WTC11 (cell line): ENCODE results near the gene IFNAR1. TPM values are rescaled to one million over a fixed set of nuclear protein-coding genes. Genes with fewer than 3 reads are reported as not detected.
"Not testable (repeated sequence)": the region's sequence is repeated elsewhere in the genome, so short reads cannot be mapped to it uniquely, and the experiment has no call there.

Experiments used
- ATAC-seq: fragments of 200-7000 bp; cut with Tn5 transposase; 2 replicates; pipeline ENCODE4 v1.10.0; 2021; ENCODE audit warnings: mild to moderate bottlenecking, moderate library complexity
- CTCF ChIA-PET: fragments of 300-600 bp; sonication (Branson Sonifier 250); formaldehyde crosslinking; loops from one replicate; lab custom pipeline; 2021; ENCODE audit warnings: antibody characterized with exemption; lab: Charles Lee
- POLR2A ChIA-PET: fragments of 350-600 bp; sonication (Branson Sonifier 250); formaldehyde crosslinking; loops from one replicate; lab custom pipeline; 2021; ENCODE audit warnings: antibody characterized with exemption; lab: Charles Lee
- DNase-seq: peaks from one replicate; pipeline ENCODE4 v3.0.0; 2021; ENCODE audit warnings: low spot score
- H3K27ac Mint-ChIP-seq: 2 replicates; pipeline ENCODE4 v1.8.0; 2021; ENCODE audit warnings: mixed read lengths
- H3K27me3 Mint-ChIP-seq: 2 replicates; pipeline ENCODE4 v1.8.0; 2021; ENCODE audit warnings: low read depth, mild to moderate bottlenecking, moderate library complexity, mixed read lengths
- H3K36me3 Mint-ChIP-seq: 2 replicates; pipeline ENCODE4 v1.8.0; 2021; ENCODE audit warnings: mixed read lengths
- H3K4me1 Mint-ChIP-seq: 2 replicates; pipeline ENCODE4 v1.8.0; 2022; ENCODE audit warnings: mixed read lengths
- H3K4me3 Mint-ChIP-seq: 2 replicates; pipeline ENCODE4 v1.8.0; 2021; ENCODE audit warnings: mild to moderate bottlenecking, moderate library complexity, mixed read lengths
- H3K9me3 Mint-ChIP-seq: 2 replicates; pipeline ENCODE4 v1.8.0; 2021; ENCODE audit warnings: mixed read lengths
- EMX1 ChIP-seq: fragments of 250-450 bp; sonication (Bioruptor Pico); IDR thresholded peaks from 2 replicates; pipeline ENCODE4 v1.8.0; 2021; ENCODE audit warnings: mild to moderate bottlenecking
- FOXP1 ChIP-seq: sonication (generic); formaldehyde crosslinking; IDR thresholded peaks from 2 replicates; pipeline ENCODE4 v1.8.0; 2022; ENCODE audit warnings: missing genetic modification reagents, mild to moderate bottlenecking, moderate library complexity, borderline replicate concordance
- GTF2I ChIP-seq: fragments of 250-450 bp; sonication (Bioruptor Pico); conservative IDR thresholded peaks from 2 replicates; pipeline ENCODE4 v1.4.0; 2021; ENCODE audit warnings: mild to moderate bottlenecking
- IRF2 ChIP-seq: sonication (generic); formaldehyde crosslinking; IDR thresholded peaks from 2 replicates; pipeline ENCODE4 v1.8.0; 2022; ENCODE audit warnings: low read depth, missing genetic modification reagents, borderline replicate concordance
- JUN ChIP-seq: sonication (generic); formaldehyde crosslinking; IDR thresholded peaks from 2 replicates; pipeline ENCODE4 v1.8.0; 2023; ENCODE audit warnings: mild to moderate bottlenecking, missing genetic modification reagents
- NFYB ChIP-seq: sonication (generic); formaldehyde crosslinking; conservative IDR thresholded peaks from 2 replicates; pipeline ENCODE4 v1.8.0; 2022; ENCODE audit warnings: low read depth, missing genetic modification reagents
- TCF7 ChIP-seq: sonication (generic); formaldehyde crosslinking; IDR thresholded peaks from 2 replicates; pipeline ENCODE4 v1.8.0; 2022; ENCODE audit warnings: mild to moderate bottlenecking, low read depth, missing genetic modification reagents, moderate library complexity
- TEAD1 ChIP-seq: sonication (generic); formaldehyde crosslinking; IDR thresholded peaks from 2 replicates; pipeline ENCODE4 v1.8.0; 2022; ENCODE audit warnings: mild to moderate bottlenecking, missing genetic modification reagents
- total RNA-seq: library from RNA; stranded (reverse); gene quantifications from 3 replicates; pipeline ENCODE4 v1.2.3, GENCODE V29; 2021
- TF ChIP-seq, protein P1 (sequence below): sonication (generic); formaldehyde crosslinking; IDR thresholded peaks from 2 replicates; pipeline ENCODE4 v1.8.0; 2023; ENCODE audit warnings: missing genetic modification reagents, mild to moderate bottlenecking, borderline replicate concordance
- TF ChIP-seq, protein P2 (sequence below): sonication (generic); formaldehyde crosslinking; conservative IDR thresholded peaks from 2 replicates; pipeline ENCODE4 v1.8.1; 2022; ENCODE audit warnings: mild to moderate bottlenecking, missing genetic modification reagents
- TF ChIP-seq, protein P3 (sequence below): sonication (generic); formaldehyde crosslinking; IDR thresholded peaks from 2 replicates; pipeline ENCODE4 v1.8.1; 2023; ENCODE audit warnings: mild to moderate bottlenecking, moderate library complexity, missing genetic modification reagents
- TF ChIP-seq, protein P4 (sequence below): sonication (generic); formaldehyde crosslinking; IDR thresholded peaks from 2 replicates; pipeline ENCODE4 v1.8.0; 2022; ENCODE audit warnings: mild to moderate bottlenecking, missing genetic modification reagents

IFNAR1 gene
- total RNA-seq, 1 experiment from 2014 or later = 12.2 TPM

DNA sequence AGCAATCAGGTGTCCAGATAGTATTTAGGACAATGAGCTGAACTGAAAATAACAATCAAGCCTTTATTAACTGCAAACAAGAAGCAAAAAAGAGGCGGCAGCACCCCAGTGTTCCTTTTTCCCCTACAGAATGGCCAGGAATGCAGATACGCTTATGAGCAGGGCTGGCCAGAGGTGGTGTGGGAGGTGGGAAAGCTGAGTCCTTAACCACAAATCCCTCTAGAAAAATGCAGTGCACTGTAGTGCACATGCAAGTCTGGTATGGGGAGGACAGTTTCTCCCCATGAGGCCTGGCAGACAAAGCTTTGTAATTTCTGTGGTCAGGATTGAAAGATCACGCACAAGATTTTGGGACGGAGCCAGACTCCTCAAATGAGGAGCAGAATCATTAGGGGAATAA, 10.7 kb upstream of the IFNAR1 start (continued):
- TF ChIP-seq, protein P1, sequence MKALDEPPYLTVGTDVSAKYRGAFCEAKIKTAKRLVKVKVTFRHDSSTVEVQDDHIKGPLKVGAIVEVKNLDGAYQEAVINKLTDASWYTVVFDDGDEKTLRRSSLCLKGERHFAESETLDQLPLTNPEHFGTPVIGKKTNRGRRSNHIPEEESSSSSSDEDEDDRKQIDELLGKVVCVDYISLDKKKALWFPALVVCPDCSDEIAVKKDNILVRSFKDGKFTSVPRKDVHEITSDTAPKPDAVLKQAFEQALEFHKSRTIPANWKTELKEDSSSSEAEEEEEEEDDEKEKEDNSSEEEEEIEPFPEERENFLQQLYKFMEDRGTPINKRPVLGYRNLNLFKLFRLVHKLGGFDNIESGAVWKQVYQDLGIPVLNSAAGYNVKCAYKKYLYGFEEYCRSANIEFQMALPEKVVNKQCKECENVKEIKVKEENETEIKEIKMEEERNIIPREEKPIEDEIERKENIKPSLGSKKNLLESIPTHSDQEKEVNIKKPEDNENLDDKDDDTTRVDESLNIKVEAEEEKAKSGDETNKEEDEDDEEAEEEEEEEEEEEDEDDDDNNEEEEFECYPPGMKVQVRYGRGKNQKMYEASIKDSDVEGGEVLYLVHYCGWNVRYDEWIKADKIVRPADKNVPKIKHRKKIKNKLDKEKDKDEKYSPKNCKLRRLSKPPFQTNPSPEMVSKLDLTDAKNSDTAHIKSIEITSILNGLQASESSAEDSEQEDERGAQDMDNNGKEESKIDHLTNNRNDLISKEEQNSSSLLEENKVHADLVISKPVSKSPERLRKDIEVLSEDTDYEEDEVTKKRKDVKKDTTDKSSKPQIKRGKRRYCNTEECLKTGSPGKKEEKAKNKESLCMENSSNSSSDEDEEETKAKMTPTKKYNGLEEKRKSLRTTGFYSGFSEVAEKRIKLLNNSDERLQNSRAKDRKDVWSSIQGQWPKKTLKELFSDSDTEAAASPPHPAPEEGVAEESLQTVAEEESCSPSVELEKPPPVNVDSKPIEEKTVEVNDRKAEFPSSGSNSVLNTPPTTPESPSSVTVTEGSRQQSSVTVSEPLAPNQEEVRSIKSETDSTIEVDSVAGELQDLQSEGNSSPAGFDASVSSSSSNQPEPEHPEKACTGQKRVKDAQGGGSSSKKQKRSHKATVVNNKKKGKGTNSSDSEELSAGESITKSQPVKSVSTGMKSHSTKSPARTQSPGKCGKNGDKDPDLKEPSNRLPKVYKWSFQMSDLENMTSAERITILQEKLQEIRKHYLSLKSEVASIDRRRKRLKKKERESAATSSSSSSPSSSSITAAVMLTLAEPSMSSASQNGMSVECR (CRISPR knock-in tag) = no peak
- TF ChIP-seq TCF7 (CRISPR knock-in tag) = no peak

DNA sequence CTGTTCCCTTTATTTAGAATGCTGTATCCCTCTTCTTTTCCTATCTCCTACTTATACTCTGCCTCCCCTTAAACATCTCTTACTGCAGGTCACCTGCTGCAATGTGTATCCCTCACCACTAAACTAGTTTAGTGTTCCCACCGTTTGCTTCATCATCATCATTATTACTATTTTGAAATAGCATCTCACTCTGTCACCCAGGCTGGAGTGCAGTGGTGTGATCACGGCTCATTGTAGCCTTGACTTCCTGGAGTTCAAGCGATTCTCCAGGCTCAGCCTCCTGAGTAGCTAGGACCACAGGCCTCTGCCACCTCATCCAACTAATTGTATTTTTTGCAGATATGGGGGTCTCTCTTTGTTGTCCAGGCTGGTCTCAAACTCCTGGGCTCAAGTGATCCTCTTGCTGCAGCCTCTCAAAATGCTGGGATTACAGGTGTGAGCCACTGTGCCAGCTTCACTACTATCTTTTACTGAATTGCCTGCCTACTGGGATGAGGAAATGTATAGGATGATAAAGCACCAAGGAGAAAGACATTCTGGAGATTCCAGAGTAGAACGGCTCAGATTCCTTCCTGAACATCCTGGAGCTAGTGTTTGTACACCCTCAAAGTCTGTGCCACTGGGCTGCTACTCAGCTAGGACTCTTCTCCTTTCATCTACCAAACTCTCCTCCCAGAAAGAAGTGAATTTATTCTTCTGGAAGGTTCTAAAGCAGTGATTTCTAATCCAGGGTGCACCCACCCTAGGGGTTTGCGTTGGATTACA, 8.6 kb upstream of the IFNAR1 start:
- ChIA-PET POLR2A (interaction anchor here (0.6 kb wide), 1 partner anchor 99 kb away, joined by 3 read pairs; no protein-coding TSS in a partner anchor), CTCF (interaction anchor here (0.7 to 1.6 kb wide), 2 partner anchors 28 to 322 kb away, joined by 3 read pairs; no protein-coding TSS in a partner anchor)
- DNase-seq = no peak
- Mint-ChIP-seq H3K4me3 (no peak overlapping the region), H3K36me3 (no peaks in the 10 kb centered on the region), H3K27me3 (no peaks in the 10 kb centered on the region; the same call in 1 of the 2 replicates), H3K4me1 (no peaks in the 10 kb centered on the region), H3K9me3 (peaks cover 5% of the 10 kb centered on the region), H3K27ac (no peak overlapping the region)
- no peak for TF ChIP-seq GTF2I (CRISPR knock-in tag)
- ATAC-seq = no peak

DNA sequence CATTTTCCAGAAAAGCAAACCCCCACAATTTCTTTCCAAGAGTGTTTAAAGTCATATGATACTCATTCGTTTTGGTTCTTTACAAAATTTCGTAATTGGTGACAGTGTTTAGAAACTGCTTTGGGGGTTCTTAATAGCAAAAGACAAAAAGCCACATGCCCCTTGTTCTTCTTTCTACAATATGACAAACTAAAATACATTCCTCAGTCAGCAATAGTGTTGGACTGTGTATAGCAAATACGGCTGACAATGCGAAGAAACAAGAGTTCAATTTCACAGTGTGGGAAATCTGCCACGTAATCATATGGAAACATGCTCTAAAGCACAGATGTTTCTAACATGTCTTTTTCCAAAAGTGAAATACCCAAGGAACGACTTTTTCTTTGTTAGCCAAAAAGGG, 7.6 kb upstream of the IFNAR1 start:
- TF ChIP-seq EMX1 (CRISPR knock-in tag) = no peak
- TF ChIP-seq, protein P2, sequence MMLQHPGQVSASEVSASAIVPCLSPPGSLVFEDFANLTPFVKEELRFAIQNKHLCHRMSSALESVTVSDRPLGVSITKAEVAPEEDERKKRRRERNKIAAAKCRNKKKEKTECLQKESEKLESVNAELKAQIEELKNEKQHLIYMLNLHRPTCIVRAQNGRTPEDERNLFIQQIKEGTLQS (CRISPR knock-in tag) = no peak
- no peak for TF ChIP-seq FOXP1 (CRISPR knock-in tag)
- TF ChIP-seq, protein P3, sequence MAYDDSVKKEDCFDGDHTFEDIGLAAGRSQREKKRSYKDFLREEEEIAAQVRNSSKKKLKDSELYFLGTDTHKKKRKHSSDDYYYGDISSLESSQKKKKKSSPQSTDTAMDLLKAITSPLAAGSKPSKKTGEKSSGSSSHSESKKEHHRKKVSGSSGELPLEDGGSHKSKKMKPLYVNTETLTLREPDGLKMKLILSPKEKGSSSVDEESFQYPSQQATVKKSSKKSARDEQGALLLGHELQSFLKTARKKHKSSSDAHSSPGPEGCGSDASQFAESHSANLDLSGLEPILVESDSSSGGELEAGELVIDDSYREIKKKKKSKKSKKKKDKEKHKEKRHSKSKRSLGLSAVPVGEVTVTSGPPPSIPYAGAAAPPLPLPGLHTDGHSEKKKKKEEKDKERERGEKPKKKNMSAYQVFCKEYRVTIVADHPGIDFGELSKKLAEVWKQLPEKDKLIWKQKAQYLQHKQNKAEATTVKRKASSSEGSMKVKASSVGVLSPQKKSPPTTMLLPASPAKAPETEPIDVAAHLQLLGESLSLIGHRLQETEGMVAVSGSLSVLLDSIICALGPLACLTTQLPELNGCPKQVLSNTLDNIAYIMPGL (CRISPR knock-in tag) = no peak
- CTCF ChIA-PET = no interaction called here
- POLR2A ChIA-PET = no interaction called here
- DNase-seq (no peak), ATAC-seq (no peak)
- no peaks in the 10 kb centered on the region; the same call in 1 of the 2 replicates for H3K27me3 Mint-ChIP-seq
- H3K27ac Mint-ChIP-seq = no peak overlapping the region
- no peaks in the 10 kb centered on the region for H3K4me1 Mint-ChIP-seq
- peaks cover 5% of the 10 kb centered on the region for H3K9me3 Mint-ChIP-seq
- no peaks in the 10 kb centered on the region for H3K36me3 Mint-ChIP-seq
- no peak overlapping the region for H3K4me3 Mint-ChIP-seq

DNA sequence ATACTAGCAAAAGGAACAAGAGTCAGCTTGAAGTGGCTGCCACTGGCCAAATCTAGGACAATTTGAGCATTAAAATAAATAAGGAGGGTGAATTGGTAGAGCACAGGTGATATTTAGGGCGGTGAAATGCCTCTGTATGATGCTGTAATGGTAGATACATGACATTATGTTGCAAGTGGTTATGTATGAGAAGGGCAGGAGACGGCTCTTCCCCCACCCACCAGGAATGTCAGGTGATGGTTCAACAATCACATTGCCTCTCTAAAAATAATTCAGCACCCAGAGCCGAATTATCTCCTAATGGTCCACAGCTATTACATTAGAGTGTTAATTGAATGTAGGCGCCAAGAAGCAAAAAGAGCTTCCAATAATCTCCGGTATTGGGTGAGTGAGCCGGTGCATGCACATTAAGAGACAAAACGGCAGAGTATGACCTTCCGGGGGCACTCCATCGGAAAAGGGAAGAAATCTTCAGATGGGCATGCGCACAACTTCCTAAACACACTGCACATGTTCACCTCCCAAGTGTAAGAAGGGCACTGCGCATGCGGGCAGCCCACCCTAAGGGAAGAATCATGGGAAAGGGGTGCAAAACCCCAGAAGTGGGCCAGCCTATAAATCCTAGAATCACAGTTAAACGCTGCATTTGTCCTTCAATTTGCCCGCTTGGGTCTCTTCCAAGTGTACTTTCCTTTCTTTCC, 6.8 kb upstream of the IFNAR1 start:
- Mint-ChIP-seq H3K4me1 (no peaks in the 10 kb centered on the region), H3K36me3 (no peaks in the 10 kb centered on the region), H3K27ac (no peak overlapping the region), H3K27me3 (no peaks in the 10 kb centered on the region; the same call in 1 of the 2 replicates)
- ChIA-PET POLR2A (no interaction called here), CTCF (no interaction called here)
- no peak for ATAC-seq
- DNase-seq = no peak
- TF ChIP-seq JUN (CRISPR knock-in tag) = no peak
- no peak for TF ChIP-seq IRF2
- TF ChIP-seq NFYB (CRISPR knock-in tag) = no peak
- TF ChIP-seq, protein P4, sequence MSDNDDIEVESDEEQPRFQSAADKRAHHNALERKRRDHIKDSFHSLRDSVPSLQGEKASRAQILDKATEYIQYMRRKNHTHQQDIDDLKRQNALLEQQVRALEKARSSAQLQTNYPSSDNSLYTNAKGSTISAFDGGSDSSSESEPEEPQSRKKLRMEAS (CRISPR knock-in tag) = no peak
- TF ChIP-seq TEAD1 (CRISPR knock-in tag) = no peak
- TF ChIP-seq, all 79 proteins: peak for 0
- no peak overlapping the region for H3K4me3 Mint-ChIP-seq
- H3K9me3 Mint-ChIP-seq = peaks cover 5% of the 10 kb centered on the region

DNA sequence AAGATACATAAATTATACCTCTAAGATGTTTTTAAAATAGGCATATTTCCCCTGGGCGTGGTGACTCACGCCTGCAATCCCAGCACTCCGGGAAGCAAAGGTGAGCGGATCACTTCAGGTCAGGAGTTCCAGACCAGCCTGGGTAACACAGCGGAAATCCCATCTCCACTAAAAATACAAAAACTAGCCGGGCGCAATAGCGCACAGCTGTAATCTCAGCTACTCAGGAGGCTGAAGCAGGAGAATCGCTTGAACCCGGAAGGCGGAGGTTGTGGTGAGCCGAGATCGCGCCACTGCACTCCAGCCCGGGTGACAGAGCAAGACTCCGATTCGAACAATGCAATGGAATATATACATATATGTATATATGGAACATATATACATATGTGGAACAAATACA, 3.8 kb upstream of the IFNAR1 start:
- H3K9me3 Mint-ChIP-seq, H3K4me1 Mint-ChIP-seq, CTCF ChIA-PET, ATAC-seq, DNase-seq, H3K27ac Mint-ChIP-seq, H3K36me3 Mint-ChIP-seq, H3K27me3 Mint-ChIP-seq, H3K4me3 Mint-ChIP-seq, POLR2A ChIA-PET: not testable (repeated sequence)

DNA sequence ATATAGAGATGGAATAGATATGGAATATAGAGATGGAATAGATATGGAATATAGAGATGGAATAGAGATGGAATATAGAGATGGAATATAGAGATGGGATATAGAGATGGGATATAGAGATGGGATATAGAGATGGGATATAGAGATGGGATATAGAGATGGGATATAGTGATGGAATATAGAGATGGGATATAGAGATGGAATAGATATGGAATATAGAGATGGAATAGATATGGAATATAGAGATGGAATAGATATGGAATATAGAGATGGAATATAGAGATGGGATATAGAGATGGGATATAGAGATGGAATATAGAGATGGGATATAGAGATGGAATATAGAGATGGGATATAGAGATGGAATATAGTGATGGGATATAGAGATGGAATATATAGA, 1.2 kb upstream of the IFNAR1 start:
- DNase-seq, H3K9me3 Mint-ChIP-seq, H3K4me3 Mint-ChIP-seq, H3K27me3 Mint-ChIP-seq, CTCF ChIA-PET, H3K4me1 Mint-ChIP-seq, H3K36me3 Mint-ChIP-seq, H3K27ac Mint-ChIP-seq, POLR2A ChIA-PET, ATAC-seq: not testable (repeated sequence)
